SU-DHL-6 (cell line): ENCODE results near the gene ARHGAP26.

Experiments
- H2AFZ ChIP-seq: fragments of 200-600 bp; sonication (generic); 2 replicates; pipeline ENCODE4 v1.6.1; 2014; ENCODE audit warnings: low read depth, mild to moderate bottlenecking, moderate library complexity, mixed read lengths, antibody characterized with exemption, low read length; ENCODE audit not compliant: severe bottlenecking
- H3F3A ChIP-seq: fragments of 200-600 bp; shearing (Covaris generic); 2 replicates; pipeline ENCODE4 v1.6.0; 2016; ENCODE audit warnings: antibody characterized with exemption, mild to moderate bottlenecking; ENCODE audit not compliant: insufficient read depth
- H3K27ac ChIP-seq: fragments of 200-600 bp; sonication (generic); 2 replicates; pipeline ENCODE4 v1.5.1; 2016; ENCODE audit warnings: low read depth, mild to moderate bottlenecking, low read length, moderate library complexity, mixed read lengths
- H3K27me3 ChIP-seq: fragments of 200-600 bp; sonication (generic), shearing (Covaris generic); 2 replicates; pipeline ENCODE4 v1.6.0; 2014; ENCODE audit warnings: mild to moderate bottlenecking, low read length
- H3K36me3 ChIP-seq: fragments of 200-600 bp; sonication (generic); 2 replicates; pipeline ENCODE4 v1.6.1; 2014; ENCODE audit warnings: mild to moderate bottlenecking, low read length, mixed read lengths
- H3K4me2 ChIP-seq: fragments of 300-600, 200-600 bp; shearing (Covaris generic), sonication (generic); 2 replicates; pipeline ENCODE4 v1.6.0; 2014; ENCODE audit warnings: low read length, low read depth, mild to moderate bottlenecking; ENCODE audit not compliant: poor library complexity, severe bottlenecking
- H3K4me3 ChIP-seq: fragments of 200-600 bp; sonication (generic); 2 replicates; pipeline ENCODE4 v1.5.1; 2014; ENCODE audit warnings: antibody characterized with exemption, low read length, mild to moderate bottlenecking, mixed read lengths; ENCODE audit not compliant: insufficient read depth, poor library complexity, severe bottlenecking
- H3K79me2 ChIP-seq: fragments of 200-600 bp; sonication (generic); 2 replicates; pipeline ENCODE4 v1.6.1; 2014; ENCODE audit warnings: mild to moderate bottlenecking, low read length, moderate library complexity; ENCODE audit not compliant: insufficient read depth
- H3K9ac ChIP-seq: fragments of 200-600 bp; sonication (generic); 2 replicates; pipeline ENCODE4 v1.7.0; 2014; ENCODE audit warnings: mild to moderate bottlenecking, low read length
- H3K9me2 ChIP-seq: fragments of 200-600 bp; sonication (generic); replicated peaks from 2 replicates; pipeline ENCODE4 v1.6.1; 2014; ENCODE audit warnings: low read length; ENCODE audit not compliant: insufficient read depth
- H3K9me3 ChIP-seq: fragments of 200-600 bp; sonication (generic); 2 replicates; pipeline ENCODE4 v1.6.1; 2014; ENCODE audit warnings: low read length, mixed read lengths; ENCODE audit not compliant: insufficient read depth
- H4K20me1 ChIP-seq: fragments of 200-600 bp; sonication (generic); 2 replicates; pipeline ENCODE4 v1.6.1; 2014; ENCODE audit warnings: low read depth, mild to moderate bottlenecking, antibody characterized with exemption, low read length, moderate library complexity, mixed read lengths
- EZH2phosphoT487 ChIP-seq: fragments of 200-600 bp; sonication (generic), shearing (Covaris generic); conservative IDR thresholded peaks from 2 replicates; pipeline ENCODE4 v1.6.1; 2018; ENCODE audit warnings: mild to moderate bottlenecking, antibody characterized with exemption, low read length, moderate library complexity, mixed read lengths
- TF ChIP-seq, protein P1 (sequence below): fragments of 200-600 bp; sonication (generic); IDR thresholded peaks from one replicate; pipeline ENCODE4 v1.5.1; 2017; ENCODE audit warnings: antibody characterized with exemption, mild to moderate bottlenecking, low read length, moderate library complexity; ENCODE audit not compliant: insufficient read depth, poor library complexity, severe bottlenecking

ARHGAP26 gene

GRCh38 chr5:143017992-143018391 lies 247.8 kb downstream of the ARHGAP26 start:
- Histone ChIP-seq H3K4me3 (no peak overlapping the region), H3K36me3 (no peaks in the 10 kb centered on the region), H3K4me2 (no peak overlapping the region), H3K9me3 (no peaks in the 10 kb centered on the region), H3K27ac (no peak overlapping the region), H3K27me3 (no peaks in the 10 kb centered on the region), H3F3A (no peaks in the 10 kb centered on the region), H3K9me2 (no peaks in the 10 kb centered on the region), H2AFZ (no peak overlapping the region), H3K9ac (no peak overlapping the region), H3K79me2 (no peaks in the 10 kb centered on the region), H4K20me1 (no peaks in the 10 kb centered on the region)
- TF ChIP-seq, protein P1, sequence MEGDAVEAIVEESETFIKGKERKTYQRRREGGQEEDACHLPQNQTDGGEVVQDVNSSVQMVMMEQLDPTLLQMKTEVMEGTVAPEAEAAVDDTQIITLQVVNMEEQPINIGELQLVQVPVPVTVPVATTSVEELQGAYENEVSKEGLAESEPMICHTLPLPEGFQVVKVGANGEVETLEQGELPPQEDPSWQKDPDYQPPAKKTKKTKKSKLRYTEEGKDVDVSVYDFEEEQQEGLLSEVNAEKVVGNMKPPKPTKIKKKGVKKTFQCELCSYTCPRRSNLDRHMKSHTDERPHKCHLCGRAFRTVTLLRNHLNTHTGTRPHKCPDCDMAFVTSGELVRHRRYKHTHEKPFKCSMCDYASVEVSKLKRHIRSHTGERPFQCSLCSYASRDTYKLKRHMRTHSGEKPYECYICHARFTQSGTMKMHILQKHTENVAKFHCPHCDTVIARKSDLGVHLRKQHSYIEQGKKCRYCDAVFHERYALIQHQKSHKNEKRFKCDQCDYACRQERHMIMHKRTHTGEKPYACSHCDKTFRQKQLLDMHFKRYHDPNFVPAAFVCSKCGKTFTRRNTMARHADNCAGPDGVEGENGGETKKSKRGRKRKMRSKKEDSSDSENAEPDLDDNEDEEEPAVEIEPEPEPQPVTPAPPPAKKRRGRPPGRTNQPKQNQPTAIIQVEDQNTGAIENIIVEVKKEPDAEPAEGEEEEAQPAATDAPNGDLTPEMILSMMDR = no peak
- TF ChIP-seq EZH2phosphoT487 = no peak

- Histone ChIP-seq H3K27ac (no peak overlapping the region), H3K27me3 (no peaks in the 10 kb centered on the region), H4K20me1 (no peaks in the 10 kb centered on the region), H3K4me2 (no peak overlapping the region), H2AFZ (no peak overlapping the region), H3K79me2 (no peaks in the 10 kb centered on the region), H3K9me2 (no peaks in the 10 kb centered on the region), H3K36me3 (no peaks in the 10 kb centered on the region), H3K9me3 (no peaks in the 10 kb centered on the region), H3F3A (no peaks in the 10 kb centered on the region), H3K4me3 (no peak overlapping the region), H3K9ac (no peak overlapping the region)
- no peak for TF ChIP-seq EZH2phosphoT487
- TF ChIP-seq, protein P1 = no peak
Observed at GRCh38 chr5:143019157-143019556, 249.0 kb downstream of the ARHGAP26 start.

- Histone ChIP-seq H3K9ac (no peak overlapping the region), H3K27ac (no peak overlapping the region)
- TF ChIP-seq EZH2phosphoT487 = no peak
- TF ChIP-seq, protein P1 = no peak
Observed at GRCh38 chr5:143019614-143020515, 249.7 kb downstream of the ARHGAP26 start.

More at GRCh38 chr5:143019614-143020515, 249.7 kb downstream of the ARHGAP26 start:
- Histone ChIP-seq H2AFZ (no peak overlapping the region), H3K36me3 (no peaks in the 10 kb centered on the region), H3K79me2 (no peaks in the 10 kb centered on the region), H4K20me1 (no peaks in the 10 kb centered on the region), H3K9me2 (no peaks in the 10 kb centered on the region), H3K4me3 (no peak overlapping the region), H3F3A (no peaks in the 10 kb centered on the region), H3K4me2 (no peak overlapping the region), H3K27me3 (no peaks in the 10 kb centered on the region), H3K9me3 (no peaks in the 10 kb centered on the region)
